CD4-positive, alpha-beta T cell (primary cell): ENCODE data around the gene EMC6. TPM values are rescaled to one million over a fixed set of nuclear protein-coding genes. Genes with fewer than 3 reads are reported as not detected.

Experiments
- ATAC-seq: fragments of 200-7000 bp; cut with Tn5 transposase; one replicate; pipeline ENCODE4 v1.10.0; 2022; ENCODE audit warnings: mild to moderate bottlenecking; ENCODE audit not compliant: poor library complexity
- CTCF ChIA-PET: fragments of 350-600 bp; sonication (Branson Sonifier 250); formaldehyde crosslinking; loops from one replicate; lab custom pipeline; 2021; ENCODE audit warnings: antibody characterized with exemption, inconsistent platforms; lab: Charles Lee
- POLR2A ChIA-PET: fragments of 350-600 bp; sonication (Branson Sonifier 250); formaldehyde crosslinking; loops from one replicate; lab custom pipeline; 2021; ENCODE audit warnings: antibody characterized with exemption, inconsistent platforms; lab: Charles Lee
- DNase-seq, 14 experiments: peaks; one replicate each; pipeline ENCODE4 v3.0.0-alpha.2; 2013 to 2020; ENCODE audit warnings: mixed read lengths in 2 of 14
- H3K27ac ChIP-seq, 2 donors: one replicate each; pipeline versions ENCODE4 v1.5.1 to v1.7.0; 2013; ENCODE audit warnings: low read length in 2 of 2, low read depth in 1 of 2, mild to moderate bottlenecking in 1 of 2
- H3K27me3 ChIP-seq, 2 experiments: 1 replicate in 1 of 2; 2 replicates in 1 of 2; pipeline versions ENCODE4 v1.6.1 to v1.7.0; 2013; ENCODE audit warnings: low read length in 2 of 2, control low read depth in 1 of 2, mild to moderate bottlenecking in 1 of 2, moderate library complexity in 1 of 2; ENCODE audit not compliant: insufficient read depth in 2 of 2, control insufficient read depth in 1 of 2
- H3K36me3 ChIP-seq: one replicate; pipeline ENCODE4 v1.6.1; 2013; ENCODE audit warnings: low read length, control low read depth; ENCODE audit not compliant: insufficient read depth
- H3K4me1 ChIP-seq: one replicate; pipeline ENCODE4 v1.6.1; 2013; ENCODE audit warnings: low read length, control low read depth; ENCODE audit not compliant: insufficient read depth
- H3K4me3 ChIP-seq: one replicate; pipeline ENCODE4 v1.5.1; 2013; ENCODE audit warnings: mild to moderate bottlenecking, low read length, moderate library complexity
- H3K9me3 ChIP-seq, 2 experiments: 1 replicate in 1 of 2; 2 replicates in 1 of 2; pipeline versions ENCODE4 v1.6.1 to v1.7.0; 2013; ENCODE audit warnings: low read length in 2 of 2, mild to moderate bottlenecking in 2 of 2, control low read depth in 1 of 2, moderate library complexity in 1 of 2; ENCODE audit not compliant: control insufficient read depth in 1 of 2, insufficient read depth in 1 of 2
- H3K27ac Mint-ChIP-seq: one replicate; pipeline ENCODE4 v1.8.0; 2020; ENCODE audit warnings: mixed read lengths
- H3K27me3 Mint-ChIP-seq: one replicate; pipeline ENCODE4 v1.8.0; 2021; ENCODE audit warnings: mixed read lengths
- H3K36me3 Mint-ChIP-seq: one replicate; pipeline ENCODE4 v1.8.0; 2021; ENCODE audit warnings: low read depth, mixed read lengths
- H3K4me1 Mint-ChIP-seq: one replicate; pipeline ENCODE4 v1.8.0; 2021; ENCODE audit warnings: low read depth, mixed read lengths
- H3K4me3 Mint-ChIP-seq: one replicate; pipeline ENCODE4 v1.8.0; 2020; ENCODE audit warnings: mild to moderate bottlenecking, mixed read lengths
- H3K9me3 Mint-ChIP-seq: one replicate; pipeline ENCODE4 v1.8.0; 2020; ENCODE audit warnings: mixed read lengths
- CTCF ChIP-seq: fragments of 200-600 bp; IDR thresholded peaks from one replicate; pipeline ENCODE4 v1.8.0; 2022; ENCODE audit warnings: antibody characterized with exemption, mild to moderate bottlenecking
- intact Hi-C, 2 experiments: fragments of 100-400 bp; cut with DNase I in 1 of 2; cut with micrococcal nuclease in 1 of 2; formaldehyde crosslinking; loops; one replicate each; pipeline versions ENCODE4 v1.15.1 to v1.9.0; 2023 to 2025; cut with DNase I, micrococcal nuclease
- total RNA-seq, 174 experiments: library from RNA in 2 of 174; stranded (reverse) in 2 of 174; gene quantifications; one replicate each; pipeline ENCODE4 v1.2.3 and lab custom pipeline; 2021 to 2026

Gene EMC6
- total RNA-seq, 2 experiments from 2014 or later: 28.8 to 29.6 TPM

DNA sequence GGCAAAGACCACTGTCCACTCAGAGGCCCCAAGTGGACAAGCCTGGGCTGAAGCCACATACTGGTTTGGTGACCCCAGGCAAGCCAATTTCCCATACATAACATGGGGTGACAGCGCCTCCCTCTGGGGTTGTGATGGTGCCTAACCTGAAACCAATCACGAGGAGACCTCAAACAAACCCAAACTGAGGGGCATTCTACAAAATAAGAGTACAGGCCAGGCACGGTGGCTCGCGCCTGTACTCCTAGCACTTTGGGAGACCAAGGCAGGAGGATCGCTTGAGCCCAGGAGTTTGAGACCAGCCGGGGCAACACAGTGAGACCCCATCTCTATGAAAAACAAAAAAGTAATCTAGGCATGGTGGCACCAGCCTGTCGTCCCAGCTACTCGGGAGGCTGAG lies 23.7 kb downstream of the EMC6 start:
- no peaks in the 10 kb centered on the region for H3K9me3 ChIP-seq
- DNase-seq (no peak), ATAC-seq (no peak)
- peaks cover 31% of the 10 kb centered on the region for H3K4me1 ChIP-seq
- ChIA-PET CTCF (no interaction called here), POLR2A (interaction anchor here (0.7 kb wide), 1 partner anchor 1488 kb away, joined by 3 read pairs; no protein-coding TSS in a partner anchor)
- Mint-ChIP-seq H3K4me1 (peaks cover 26% of the 10 kb centered on the region), H3K27me3 (no peaks in the 10 kb centered on the region), H3K36me3 (peaks cover 16% of the 10 kb centered on the region), H3K9me3 (no peaks in the 10 kb centered on the region), H3K4me3 (peak overlapping the region; percentile 15), H3K27ac (no peak overlapping the region)
- H3K4me3 ChIP-seq: no peak overlapping the region
- no peak for TF ChIP-seq CTCF
- no peak overlapping the region for H3K27ac ChIP-seq
- no peaks in the 10 kb centered on the region for H3K27me3 ChIP-seq
- intact Hi-C loops: no loop called here
- H3K36me3 ChIP-seq: peaks cover 12% of the 10 kb centered on the region

- DNase-seq (no peak), ATAC-seq (no peak)
- Mint-ChIP-seq H3K27me3 (no peaks in the 10 kb centered on the region), H3K4me3 (peak overlapping the region; percentile 65), H3K9me3 (no peaks in the 10 kb centered on the region), H3K27ac (peak overlapping the region; percentile 56), H3K4me1 (peaks cover 32% of the 10 kb centered on the region), H3K36me3 (peaks cover 16% of the 10 kb centered on the region)
- Histone ChIP-seq H3K27me3 (no peaks in the 10 kb centered on the region), H3K9me3 (no peaks in the 10 kb centered on the region), H3K4me3 (no peak overlapping the region), H3K4me1 (peaks cover 31% of the 10 kb centered on the region), H3K27ac (no peak overlapping the region), H3K36me3 (peaks cover 12% of the 10 kb centered on the region)
- intact Hi-C loops: no loop called here
- TF ChIP-seq CTCF: no peak
- CTCF ChIA-PET: no interaction called here
- POLR2A ChIA-PET: interaction anchor here (0.6 to 0.7 kb wide), 2 partner anchors 42 to 1487 kb away, joined by 3 read pairs; no protein-coding TSS in a partner anchor
These were observed 24.5 kb downstream of the EMC6 start for GRCh38 chr17:3693141-3693540.

- H3K27ac Mint-ChIP-seq: peak overlapping the region; percentile 80
- no peaks in the 10 kb centered on the region for H3K27me3 ChIP-seq
- H3K27ac ChIP-seq: no peak overlapping the region
- peak in 2 of 14 experiments; percentile 43 to 58 for DNase-seq
- TF ChIP-seq CTCF: no peak
- H3K9me3 ChIP-seq: no peaks in the 10 kb centered on the region
- ChIA-PET CTCF (interaction anchor here (0.8 kb wide), 1 partner anchor 29 kb away, joined by 4 read pairs; no protein-coding TSS in a partner anchor), POLR2A (interaction anchor here (2.0 kb wide), 1 partner anchor 13 kb away, joined by 5 read pairs; no protein-coding TSS in a partner anchor)
- ATAC-seq: no peak
- H3K4me1 Mint-ChIP-seq: peaks cover 36% of the 10 kb centered on the region
- H3K4me1 ChIP-seq: peaks cover 31% of the 10 kb centered on the region
- peaks cover 12% of the 10 kb centered on the region for H3K36me3 ChIP-seq
- no peak overlapping the region for H3K4me3 ChIP-seq
- H3K4me3 Mint-ChIP-seq: peak overlapping the region; percentile 94
- no peaks in the 10 kb centered on the region for H3K9me3 Mint-ChIP-seq
- H3K36me3 Mint-ChIP-seq: peaks cover 11% of the 10 kb centered on the region
- intact Hi-C loops: no loop called here
- H3K27me3 Mint-ChIP-seq: no peaks in the 10 kb centered on the region
These were observed 25.2 kb downstream of the EMC6 start for GRCh38 chr17:3693829-3694231.
